Choroid plexus epithelial cell (primary cell): ENCODE data around the gene CDH4.

Experiments used
- DNase-seq: peaks from one replicate; pipeline ENCODE4 v3.0.0-alpha.2; 2010; ENCODE audit warnings: low read depth
- H3K4me3 ChIP-seq: 2 replicates; pipeline ENCODE4 v1.5.1; 2011; ENCODE audit warnings: low read depth, mild to moderate bottlenecking, control low read depth, low read length, moderate library complexity
- CTCF ChIP-seq: conservative IDR thresholded peaks from 2 replicates; pipeline ENCODE4 v1.5.1; 2011; ENCODE audit warnings: low read depth, mild to moderate bottlenecking, control low read depth, inconsistent platforms, low read length, moderate library complexity

The CDH4 gene

GRCh38 chr20:61686051-61686936, 434.2 kb downstream of the CDH4 start:
- no peak overlapping the region for H3K4me3 ChIP-seq
- no peak for DNase-seq
- no peak for TF ChIP-seq CTCF

- DNase-seq: no peak
- TF ChIP-seq CTCF: no peak
- H3K4me3 ChIP-seq: no peak overlapping the region
These were observed 436.4 kb downstream of the CDH4 start for GRCh38 chr20:61688411-61688810.

DNA sequence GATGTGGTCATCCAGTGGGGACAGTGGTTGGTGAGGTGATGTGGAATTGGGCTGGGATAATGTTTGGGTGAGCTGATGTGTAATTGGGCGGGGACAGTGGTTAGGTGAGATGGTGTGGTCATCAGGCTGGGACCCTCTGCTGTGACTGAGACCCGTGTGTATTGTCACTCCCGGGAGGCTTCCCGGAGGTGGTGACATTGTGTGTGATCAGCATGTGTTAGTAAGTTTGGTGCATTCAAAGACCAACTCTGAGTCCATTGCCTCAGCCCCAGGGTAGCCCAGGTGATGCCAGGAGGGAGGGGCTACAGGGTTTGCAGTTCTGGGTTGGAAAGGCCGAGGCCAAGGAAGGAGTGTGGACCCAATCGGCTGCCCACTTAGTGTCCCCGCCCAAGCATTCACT, 438.1 kb downstream of the CDH4 start:
- H3K4me3 ChIP-seq: no peak overlapping the region
- no peak for TF ChIP-seq CTCF
- no peak for DNase-seq

GRCh38 chr20:61690993-61691838, 439.2 kb downstream of the CDH4 start:
- TF ChIP-seq CTCF: no peak
- DNase-seq: no peak

DNA sequence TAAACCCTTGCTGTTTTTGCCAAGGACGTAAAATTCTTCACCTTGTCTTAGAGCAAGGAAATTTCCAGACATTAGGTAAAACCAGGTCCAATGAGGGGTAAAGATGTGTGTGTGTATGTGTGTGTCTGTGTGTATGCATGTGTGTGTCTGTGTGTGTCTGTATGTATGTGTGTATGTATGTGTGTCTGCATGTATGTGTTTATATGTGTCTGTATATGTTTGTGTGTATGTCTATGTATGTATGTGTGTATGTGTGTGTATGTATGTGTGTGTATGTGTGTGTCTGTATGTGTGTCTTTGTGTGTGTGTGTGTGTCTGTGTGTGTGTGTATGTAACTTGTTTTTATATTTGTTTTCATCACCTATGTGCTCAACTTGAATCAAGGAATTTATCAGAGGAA, 439.9 kb downstream of the CDH4 start:
- H3K4me3 ChIP-seq: no peak overlapping the region
- no peak for TF ChIP-seq CTCF
- DNase-seq: no peak

More at GRCh38 chr20:61690993-61691838, 439.2 kb downstream of the CDH4 start:
- no peak overlapping the region for H3K4me3 ChIP-seq

GRCh38 chr20:61692479-61692878, 440.4 kb downstream of the CDH4 start:
- TF ChIP-seq CTCF: no peak
- no peak overlapping the region for H3K4me3 ChIP-seq
- DNase-seq: no peak
